Activated CD4-positive, alpha-beta T cell treated with anti-CD3 and anti-CD28 coated beads, Interleukin-2, amount 50 U/mL, for 24 hours (primary cell): ENCODE measurements around the gene LAMTOR3.

Experiments used
- DNase-seq, 2 donors: peaks; one replicate each; pipeline ENCODE4 v3.0.0-alpha.2; 2020; ENCODE audit warnings: low read depth in 1 of 2, low spot score in 1 of 2

Gene LAMTOR3

DNA sequence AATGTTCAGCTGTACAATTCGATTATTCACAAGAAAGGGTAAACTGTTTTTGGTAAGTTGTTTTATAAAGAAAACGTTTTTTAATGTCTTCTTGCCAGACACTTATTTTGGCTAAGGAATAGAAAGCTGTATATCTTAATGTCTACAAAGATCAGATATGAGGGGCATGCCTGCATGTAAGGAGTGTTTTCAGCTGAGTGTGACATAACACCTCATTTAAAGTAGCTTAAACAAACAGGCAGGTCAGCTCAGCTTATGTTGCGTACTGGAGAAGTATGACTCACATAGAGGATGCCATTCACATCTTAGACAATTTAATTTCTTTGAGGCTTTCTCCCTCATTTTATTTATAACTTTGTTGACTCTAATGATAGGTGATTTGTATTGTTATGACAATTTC is 30.4 kb downstream of the LAMTOR3 start:
- no peak for DNase-seq

DNA sequence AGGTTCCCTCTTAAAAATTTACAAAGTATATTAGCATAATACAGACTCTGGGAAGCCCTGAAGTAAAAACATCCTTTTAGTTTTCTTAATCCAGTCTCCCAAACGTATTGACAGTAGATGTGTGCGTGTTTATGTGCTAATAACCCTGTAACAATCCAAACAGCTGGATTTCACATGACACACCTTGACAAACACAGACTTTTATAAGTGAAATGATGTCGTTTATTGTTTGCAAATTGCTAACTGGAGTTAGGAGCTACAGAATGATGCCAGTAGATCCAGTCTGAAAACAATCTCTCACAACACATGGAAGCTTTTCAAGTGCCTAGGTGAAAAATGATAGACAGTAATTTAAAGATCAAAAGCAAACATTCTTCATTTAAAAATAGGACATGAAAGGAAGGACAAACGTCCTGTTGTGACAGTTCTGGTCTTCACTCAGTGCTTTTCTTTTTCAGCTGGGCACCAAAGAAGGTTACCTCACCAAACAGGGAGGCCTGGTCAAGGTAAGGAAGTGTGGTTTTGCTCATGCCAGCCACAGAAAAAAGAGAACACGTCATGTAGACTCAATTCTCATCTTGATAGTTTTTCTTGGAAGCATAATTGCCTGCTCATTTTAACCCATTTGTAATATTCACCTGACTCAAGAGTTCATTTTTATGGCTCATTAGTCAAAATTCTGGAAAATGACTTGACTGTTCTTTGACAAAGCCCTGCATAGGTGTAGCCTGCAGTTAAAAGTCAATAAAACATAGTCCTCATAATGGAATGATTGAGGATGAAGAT is 32.9 kb downstream of the LAMTOR3 start:
- DNase-seq: no peak

DNA sequence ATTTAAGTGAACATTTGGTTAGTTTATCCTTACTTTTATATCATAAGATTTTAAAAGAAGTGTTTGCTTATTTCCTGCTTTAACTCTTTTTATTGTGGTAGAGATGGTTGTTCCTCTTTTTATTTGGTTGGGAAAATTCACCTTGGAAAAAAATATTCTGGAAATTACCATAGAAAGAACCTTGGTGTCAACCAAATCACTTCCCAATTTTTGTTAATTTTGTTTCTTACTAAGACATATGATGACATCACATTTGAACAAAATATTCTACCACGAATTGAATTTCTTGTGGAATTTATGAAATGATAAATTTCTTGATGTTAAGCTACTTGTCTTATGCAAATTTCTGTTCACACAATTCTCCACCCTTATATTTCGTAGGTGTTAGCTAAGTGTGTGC is 33.7 kb downstream of the LAMTOR3 start:
- DNase-seq: no peak

DNA sequence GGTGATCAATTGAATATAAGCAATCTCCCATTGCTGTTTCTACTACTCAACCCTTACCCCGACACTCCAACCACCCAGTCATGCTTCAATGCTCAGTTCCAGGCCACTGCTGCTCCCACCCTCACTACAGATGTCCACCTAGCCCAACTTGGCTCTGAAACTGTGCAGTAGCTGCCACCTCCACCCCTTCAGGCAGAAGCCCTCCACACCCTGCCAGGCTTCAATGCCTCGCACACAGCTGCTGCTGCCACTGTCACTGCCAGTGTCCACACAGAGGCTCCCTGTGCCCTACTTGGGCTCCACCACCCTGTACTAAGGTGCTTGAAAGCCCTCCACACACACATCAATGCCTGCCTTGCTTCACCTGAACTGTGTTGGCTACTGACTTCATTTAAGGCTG is 34.6 kb downstream of the LAMTOR3 start:
- DNase-seq: no peak

DNA sequence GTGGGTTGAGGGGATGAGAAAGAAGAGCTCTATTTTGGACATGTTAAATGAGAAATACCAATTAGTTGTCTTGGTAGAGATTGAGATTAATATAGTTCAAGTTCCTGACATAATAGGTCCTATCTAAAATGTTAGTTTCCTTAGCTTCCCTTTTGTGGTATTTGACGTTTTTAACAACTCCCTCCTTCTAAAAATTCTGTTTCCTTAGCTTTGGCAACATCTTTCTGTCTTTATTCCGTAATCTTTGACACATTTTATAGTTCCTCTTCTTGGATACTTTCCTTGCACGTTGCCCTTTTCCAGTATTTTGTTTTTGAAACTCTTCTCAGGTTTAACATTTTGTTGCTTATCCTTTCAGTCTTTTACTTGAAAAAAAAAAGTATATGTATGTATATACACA is 36.9 kb downstream of the LAMTOR3 start:
- no peak for DNase-seq

DNA sequence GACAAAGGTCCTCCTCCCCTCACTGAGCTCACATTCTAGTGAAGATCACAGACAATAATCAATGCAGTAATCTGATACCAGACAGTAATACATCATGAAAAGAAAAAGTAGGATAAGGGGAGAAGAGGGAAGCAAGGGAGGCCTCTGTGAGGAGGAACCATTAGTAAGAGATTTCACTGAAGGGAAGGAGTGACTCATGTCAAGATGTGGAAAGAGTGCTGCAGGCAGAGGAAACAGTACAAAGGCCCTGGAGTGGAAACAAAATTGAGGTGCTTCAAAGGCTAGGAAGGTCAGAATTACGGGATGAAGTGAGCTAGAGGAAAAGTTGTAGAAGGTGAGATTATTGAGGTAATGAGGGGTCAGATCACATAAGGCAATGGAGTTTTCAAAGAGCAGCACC is 38.1 kb downstream of the LAMTOR3 start:
- peak in 1 of 2 donors; percentile 40 for DNase-seq

DNA sequence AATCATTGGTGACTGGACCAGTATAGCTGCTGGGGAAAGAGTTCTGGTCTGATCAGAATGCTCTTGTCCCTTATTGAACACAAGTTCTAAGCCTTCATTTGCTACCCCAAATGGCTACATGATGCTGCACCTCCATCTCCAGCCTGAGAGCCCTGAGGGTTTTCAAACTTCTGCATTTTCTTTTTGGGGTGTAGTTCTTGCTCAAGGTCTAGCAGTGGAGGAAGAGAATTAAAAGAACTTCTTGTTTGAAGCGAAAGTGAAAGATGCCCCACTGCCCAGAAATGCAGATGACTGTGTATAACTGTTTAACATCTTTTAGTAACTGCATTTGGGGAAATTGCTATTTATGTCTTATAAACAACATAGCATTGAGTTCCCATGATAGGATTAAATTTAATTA is 38.5 kb downstream of the LAMTOR3 start:
- no peak for DNase-seq

DNA sequence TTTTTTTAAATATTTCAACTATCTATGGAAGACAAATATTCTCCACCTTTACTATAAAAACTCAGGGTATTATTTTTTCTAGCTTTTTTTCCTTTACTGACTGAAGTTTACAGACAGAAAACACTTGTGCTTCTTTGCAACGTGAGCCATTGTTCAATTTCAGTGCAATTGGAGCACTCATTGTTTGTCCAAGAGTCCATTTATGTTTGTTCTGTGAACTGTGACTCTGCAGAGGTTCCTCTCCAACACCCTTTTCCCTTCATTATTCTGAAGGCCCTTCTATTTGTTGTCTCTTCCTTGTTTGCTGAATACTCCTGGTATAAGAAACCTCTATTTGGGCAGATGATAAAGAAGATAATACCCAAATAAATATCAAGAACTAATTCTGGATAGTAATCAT is 40.2 kb downstream of the LAMTOR3 start:
- no peak for DNase-seq

DNA sequence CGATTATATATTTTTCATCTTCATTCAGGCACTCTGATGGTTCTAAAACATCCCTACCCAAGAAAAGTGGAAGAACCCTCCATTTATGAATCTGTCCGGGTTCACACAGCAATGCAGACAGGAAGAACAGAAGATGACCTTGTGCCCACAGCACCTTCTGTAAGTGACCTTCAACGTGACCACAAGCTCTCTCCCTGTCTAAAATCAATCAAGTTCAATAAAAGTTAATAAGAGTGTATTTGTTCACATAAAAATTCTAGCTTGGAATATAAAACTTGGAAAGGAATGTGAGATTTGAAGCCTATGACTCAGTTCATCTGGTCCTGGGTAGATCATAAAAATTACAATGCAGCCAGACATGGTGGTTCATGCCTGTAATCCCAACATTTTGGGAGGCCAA is 41.0 kb downstream of the LAMTOR3 start:
- DNase-seq: no peak

DNA sequence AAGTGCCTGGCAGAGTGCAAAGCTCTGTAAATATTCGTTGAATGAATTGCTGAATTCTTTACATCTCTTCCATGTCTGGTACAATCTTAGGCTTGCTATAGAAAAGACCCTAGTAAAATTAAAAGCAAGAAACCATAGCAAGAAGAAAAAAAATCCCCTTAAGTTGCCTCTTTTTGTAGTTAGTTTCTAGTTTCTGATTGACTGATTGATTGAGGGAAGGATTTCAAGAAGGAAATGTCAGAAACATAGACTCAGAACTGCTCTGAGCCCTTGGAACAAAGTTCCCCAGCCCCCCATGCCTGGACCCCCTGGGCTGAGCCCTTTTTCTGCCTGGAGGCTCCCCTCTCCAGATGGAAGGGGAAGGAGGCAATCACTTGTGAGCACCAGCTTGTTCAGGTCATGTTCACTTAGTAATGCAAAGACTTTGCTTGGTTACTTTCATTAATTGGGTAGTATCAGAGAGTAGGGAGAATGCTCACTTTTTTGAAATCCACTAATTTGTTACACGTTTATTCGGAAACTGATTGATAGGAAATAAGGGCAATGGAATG is 42.0 kb downstream of the LAMTOR3 start:
- no peak for DNase-seq

DNA sequence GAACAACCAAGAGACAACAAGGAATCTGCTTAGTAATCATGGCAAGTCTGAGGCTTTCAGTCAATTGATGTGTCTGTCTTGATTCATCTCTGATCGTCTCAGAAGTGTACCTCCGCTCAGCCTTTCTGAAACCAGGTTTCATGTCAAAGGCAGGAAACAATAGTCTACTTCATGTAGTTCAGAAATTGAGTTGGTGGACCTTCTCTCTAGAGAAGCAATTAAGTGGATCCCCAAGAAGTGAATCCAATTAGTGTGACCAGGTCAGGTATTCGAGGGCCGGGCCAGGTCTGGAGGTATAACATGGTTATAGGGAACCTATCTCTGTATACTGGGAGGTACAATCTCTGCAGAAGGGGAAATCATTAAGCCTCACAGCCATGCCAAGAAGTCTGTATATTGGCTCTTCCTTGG is 45.6 kb downstream of the LAMTOR3 start:
- peak in 1 of 2 donors; percentile 43 for DNase-seq

DNA sequence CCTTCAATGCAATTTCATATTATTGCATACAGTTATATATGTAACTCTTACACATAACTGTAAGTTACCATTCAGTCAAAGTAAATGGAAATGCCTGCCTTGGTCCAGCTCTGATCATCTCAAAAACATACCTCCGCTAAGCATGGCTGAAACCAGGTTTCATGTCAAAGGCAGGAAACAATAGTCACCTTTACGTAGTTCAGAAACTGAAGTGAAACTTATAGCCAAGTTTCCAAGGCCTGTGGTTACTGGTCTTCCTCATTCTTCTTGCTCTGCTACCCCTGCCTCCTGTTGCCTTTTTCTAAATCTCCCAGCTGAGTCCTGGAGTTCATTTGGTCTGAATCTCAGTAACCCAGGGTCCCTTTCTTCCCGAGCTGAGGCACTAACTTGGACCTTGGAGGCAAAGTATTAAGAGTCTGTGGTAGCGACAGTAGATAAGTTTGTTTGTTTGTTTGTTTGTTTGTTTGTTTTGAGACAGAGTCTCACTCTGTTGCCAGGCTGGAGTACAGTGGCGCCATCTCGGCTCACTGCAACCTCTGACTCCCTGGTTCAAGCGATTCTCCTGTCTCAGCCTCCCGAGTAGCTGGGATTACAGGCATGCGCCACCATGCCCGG is 46.8 kb downstream of the LAMTOR3 start:
- peak in 1 of 2 donors; percentile 40 for DNase-seq

DNA sequence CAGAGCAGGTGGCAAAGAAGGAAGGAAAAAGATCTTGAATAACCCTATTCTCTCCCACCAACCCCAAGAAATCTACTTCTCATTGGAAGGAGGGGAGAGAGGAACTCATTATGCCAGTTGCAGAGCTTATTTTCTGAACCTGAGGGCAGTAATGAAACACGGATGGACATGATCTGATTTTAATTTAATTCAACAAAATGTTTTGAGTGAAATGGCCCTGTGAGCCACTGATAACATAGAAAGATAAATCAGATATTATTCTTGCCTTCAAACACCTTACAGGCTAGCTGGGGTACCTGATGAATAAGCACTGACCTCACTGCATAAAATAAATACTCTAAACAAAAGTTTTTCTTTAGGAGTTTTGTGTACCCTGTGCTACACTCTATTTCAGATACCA is 47.3 kb downstream of the LAMTOR3 start:
- DNase-seq: no peak

DNA sequence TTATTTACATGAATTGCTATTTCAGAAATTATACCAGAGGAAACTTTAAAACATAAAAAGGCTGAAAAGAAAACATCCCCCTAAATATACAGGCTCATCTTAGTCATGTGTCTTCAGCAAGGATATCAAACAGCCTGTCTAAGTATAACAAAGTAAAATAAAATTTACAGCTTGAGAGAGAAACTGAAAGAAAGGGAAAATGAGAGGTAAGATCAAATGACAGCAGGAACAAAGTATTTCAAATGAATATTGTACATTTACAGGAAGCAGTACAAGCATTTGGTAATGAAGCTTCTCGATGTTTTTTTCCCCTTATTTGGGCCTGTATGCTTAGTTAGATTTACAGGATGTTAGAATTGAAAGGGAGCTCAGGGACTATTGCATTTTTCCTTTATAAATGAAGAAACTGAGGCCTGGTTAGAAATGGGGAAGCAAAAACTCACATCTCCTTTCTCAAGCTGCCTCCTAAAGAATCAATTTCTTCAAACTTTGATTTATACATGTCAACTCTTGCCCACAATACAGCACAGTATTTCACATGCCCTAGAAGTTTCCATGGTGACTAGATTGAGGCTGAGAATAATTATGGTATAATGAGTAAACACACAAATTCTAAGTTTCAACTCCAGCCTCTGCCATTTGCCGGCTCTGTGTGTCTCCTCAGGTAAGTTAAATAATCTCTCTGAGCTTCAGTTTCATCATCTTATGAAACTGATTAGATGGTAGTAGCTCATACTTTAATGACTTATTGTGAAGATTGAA is 48.3 kb downstream of the LAMTOR3 start:
- DNase-seq: no peak

DNA sequence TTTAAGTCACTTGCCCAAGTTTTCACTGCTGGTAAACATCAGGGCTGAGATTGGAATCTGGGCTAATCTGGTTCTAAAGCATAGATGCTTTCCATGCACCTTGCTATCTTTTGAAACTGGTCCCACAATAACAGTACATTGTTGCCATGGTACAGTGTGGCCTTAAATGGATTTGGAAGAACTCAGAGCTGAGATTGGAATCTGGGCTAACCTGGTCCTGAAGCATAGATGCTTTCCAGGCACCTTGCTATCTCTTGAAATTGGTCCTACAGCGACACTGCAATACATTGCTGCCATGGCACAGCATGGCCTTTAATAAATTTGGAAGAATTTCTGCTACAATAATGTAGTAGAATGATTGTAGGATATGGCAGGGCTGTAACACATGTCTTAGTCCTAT is 49.0 kb downstream of the LAMTOR3 start:
- no peak for DNase-seq

DNA sequence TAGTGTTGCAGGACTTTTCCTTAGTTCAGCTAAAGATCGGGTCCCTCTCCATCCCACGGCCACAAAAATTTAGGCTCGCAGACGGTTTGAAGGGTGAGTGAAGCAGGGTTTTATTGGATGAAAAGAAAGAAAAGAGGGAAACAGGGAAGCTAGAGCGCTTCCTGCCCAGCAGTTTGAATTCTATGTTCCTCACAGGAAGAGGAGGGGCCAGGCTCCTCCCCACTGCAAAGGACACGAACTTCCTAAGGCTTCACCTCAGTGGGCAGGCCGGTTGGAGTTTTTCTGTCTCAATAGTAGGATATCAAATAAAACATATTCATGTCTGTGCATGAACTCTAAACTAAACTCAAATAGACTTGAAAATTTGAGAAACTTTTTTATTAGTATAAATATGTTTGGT is 50.2 kb downstream of the LAMTOR3 start:
- DNase-seq: no peak

DNA sequence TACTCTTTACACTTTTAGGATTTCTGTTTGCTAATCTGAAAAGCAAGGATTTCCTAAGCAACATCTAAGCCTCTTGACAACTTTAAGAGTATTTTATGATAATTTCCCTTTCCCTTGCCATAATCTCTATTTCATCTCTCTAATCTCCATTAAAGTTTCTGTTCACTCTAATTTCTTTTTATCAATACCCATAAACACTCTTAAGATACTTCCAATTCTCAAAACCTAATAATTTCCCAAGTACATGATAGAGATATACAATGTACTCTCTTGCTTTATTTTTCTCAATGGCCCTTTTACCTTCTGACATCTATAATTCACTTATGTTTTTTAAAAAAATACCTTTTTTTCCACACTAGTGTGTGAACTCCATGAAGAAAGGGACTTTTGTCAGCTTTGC is 50.8 kb downstream of the LAMTOR3 start:
- DNase-seq: no peak

DNA sequence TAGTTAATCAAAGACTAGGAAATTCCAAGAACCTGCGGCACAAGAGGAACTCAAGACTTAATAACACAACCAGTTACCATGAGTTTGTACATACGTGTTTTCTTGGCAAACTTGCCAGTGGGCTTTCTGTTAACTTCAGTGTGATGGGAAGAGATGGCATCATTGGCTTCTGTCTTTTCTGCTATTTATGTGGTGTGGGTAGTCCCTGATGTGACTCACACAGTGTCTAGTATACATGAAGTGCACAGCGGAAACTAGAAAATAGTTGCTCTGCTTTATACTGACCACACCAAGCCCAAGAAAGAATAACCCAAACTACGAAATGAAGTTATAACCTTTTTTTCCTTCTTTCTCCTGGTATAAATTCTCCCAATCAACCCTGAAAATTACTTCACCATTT is 53.1 kb downstream of the LAMTOR3 start:
- DNase-seq: no peak

DNA sequence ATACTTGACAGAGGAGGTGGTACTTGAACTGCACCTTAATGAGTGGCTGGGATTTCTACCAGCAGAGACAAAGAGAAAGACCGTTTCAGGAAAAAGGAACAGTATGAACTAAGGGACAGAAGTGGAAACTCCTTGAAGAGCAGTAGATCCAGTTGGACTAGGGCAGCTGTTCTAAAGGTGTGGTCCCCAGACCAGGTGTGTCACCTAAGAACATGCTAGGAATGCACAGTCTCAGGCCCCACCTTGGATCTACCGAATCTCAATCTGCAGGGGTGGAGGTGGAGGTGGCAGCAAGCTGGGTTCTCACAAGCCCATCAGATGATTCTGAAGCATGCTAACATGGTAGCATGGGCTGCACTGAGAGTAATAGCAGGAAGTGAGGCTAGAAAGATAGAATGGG is 55.3 kb downstream of the LAMTOR3 start:
- DNase-seq: no peak

DNA sequence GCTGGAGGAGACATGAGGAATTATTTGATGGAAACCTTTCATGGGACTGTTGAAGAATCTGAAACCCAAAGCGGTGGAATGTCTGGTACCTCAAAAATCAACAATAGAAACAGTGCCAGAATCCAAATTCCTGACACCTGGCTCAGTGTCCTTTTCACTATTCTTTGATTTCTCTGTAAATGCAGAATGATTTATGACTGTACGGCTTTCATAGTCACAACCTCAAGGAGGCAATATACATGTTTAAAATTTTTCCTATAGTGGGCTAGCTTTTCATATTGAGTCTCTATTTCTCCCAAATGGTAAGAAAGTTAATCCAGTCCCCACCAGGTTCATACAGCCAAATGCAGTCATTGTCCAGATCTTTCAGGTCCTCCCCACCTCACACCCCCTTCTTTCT is 58.3 kb downstream of the LAMTOR3 start:
- DNase-seq: no peak

DNA sequence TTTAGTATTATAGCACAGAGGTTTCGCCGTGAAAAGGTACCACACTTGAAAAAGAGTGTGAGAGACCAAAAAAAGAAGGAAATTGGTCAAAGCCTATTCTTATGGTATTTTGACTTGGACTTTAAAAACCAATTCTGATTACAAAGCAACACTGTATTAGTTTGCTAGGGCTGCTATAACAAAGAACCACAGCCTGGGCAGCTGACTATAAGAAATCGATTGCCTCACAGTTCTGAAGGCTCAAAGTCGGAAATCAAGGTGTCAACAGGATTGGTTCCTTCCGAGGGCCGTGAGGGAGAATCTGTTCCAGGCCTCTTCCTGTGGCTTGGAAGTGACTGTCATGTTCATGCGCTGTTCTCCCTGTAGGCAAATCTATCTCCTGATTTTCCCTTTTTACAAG is 59.7 kb downstream of the LAMTOR3 start:
- no peak for DNase-seq

DNA sequence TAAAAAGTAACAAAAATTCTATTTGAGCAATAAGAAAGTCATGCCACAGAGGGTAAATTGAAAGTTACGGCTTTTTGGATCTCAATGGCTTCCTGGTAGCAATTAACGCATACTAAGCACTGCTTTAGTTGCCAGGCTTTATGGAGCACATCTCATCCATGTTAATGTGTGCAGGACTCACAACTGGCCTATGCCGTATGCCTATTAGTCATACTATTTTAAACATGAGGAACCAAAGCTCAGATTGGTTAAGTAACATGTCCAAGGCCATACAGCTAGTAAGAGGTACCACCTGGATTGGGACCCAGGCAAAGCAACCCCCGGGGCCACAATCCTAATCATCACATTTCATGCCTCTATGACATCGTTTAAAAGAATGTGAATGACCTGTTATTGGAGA is 60.5 kb downstream of the LAMTOR3 start:
- DNase-seq: no peak
